ENCODE data around the gene ACYP1. TPM values are rescaled to one million over a fixed set of nuclear protein-coding genes. Genes with fewer than 3 reads are reported as not detected.

The ACYP1 gene
- total RNA-seq, 5 donors from 2014 or later (not counting 1 experiment from before 2014, with no cell fraction given) = 15.3 to 26.1 (median 21.5) TPM

DNA sequence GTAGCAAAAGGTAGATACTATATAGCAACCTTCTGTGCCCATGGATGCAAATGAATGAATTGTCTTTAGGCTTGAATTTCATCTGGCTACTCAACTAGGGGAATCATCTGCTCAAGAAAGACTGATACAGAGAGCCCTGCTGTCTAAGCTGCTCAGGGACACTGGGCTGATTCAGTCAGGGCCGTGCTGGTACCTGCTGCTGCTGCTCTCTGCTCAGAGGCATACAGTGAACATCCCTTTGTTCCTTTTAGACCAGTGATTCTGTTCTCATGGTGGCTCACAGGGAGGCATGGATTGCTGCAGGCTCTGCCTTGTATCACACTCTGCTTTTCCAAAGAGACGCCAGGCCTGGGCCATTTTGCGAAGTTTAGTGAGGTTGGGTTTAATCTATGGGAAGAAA lies 47.0 kb downstream of the ACYP1 start:
- H3K9me3 Mint-ChIP-seq = no peaks in the 10 kb centered on the region
- DNase-seq (no peak), ATAC-seq (replicated peaks in 1 of 4) (no peak)
- peaks cover 0 to 1% (median under 1%) of the 10 kb centered on the region in 3 donors for H3K4me1 Mint-ChIP-seq
- no peak overlapping the region for H3K27ac Mint-ChIP-seq
- POLR2A ChIA-PET = interaction anchor here in 1 of 2 donors (0.7 kb wide), 2 partner anchors 14 to 25 kb away, joined by 3 to 5 read pairs; partner anchors contain the start of gene EIF2B2
- no peaks in the 10 kb centered on the region for H3K4me1 ChIP-seq (ENCODE audit: control insufficient read depth in 1 of 2, extremely low read depth in 1 of 2, insufficient read depth in 2 of 2, low read length in 2 of 2)
- no peaks in the 10 kb centered on the region for H3K27me3 ChIP-seq (replicated peaks in 1 of 2; ENCODE audit: control insufficient read depth in 2 of 2, extremely low read depth in 1 of 2, insufficient read depth in 2 of 2, low read length in 1 of 2)
- no peaks in the 10 kb centered on the region for H3K27me3 Mint-ChIP-seq
- CTCF ChIA-PET = no interaction called here
- H3K36me3 Mint-ChIP-seq = peaks cover 44% of the 10 kb centered on the region
- H3K36me3 ChIP-seq (ENCODE audit: control insufficient read depth in 2 of 2, extremely low read depth in 1 of 2, insufficient read depth in 1 of 2, low read length in 1 of 2) = peaks cover 3 to 63% of the 10 kb centered on the region in 2 donors
- H3K9me3 ChIP-seq = no peaks in the 10 kb centered on the region
- H3K4me3 ChIP-seq (ENCODE audit: control insufficient read depth in 1 of 2, extremely low read depth in 1 of 2, low read length in 1 of 2) = no peak overlapping the region
- no peak overlapping the region for H3K4me3 Mint-ChIP-seq
- 100% methylated on average over 1 of the region's 3 CpGs for WGBS (ENCODE audit: insufficient coverage)
- H3K27ac ChIP-seq (ENCODE audit: low read length) = no peak overlapping the region

DNA sequence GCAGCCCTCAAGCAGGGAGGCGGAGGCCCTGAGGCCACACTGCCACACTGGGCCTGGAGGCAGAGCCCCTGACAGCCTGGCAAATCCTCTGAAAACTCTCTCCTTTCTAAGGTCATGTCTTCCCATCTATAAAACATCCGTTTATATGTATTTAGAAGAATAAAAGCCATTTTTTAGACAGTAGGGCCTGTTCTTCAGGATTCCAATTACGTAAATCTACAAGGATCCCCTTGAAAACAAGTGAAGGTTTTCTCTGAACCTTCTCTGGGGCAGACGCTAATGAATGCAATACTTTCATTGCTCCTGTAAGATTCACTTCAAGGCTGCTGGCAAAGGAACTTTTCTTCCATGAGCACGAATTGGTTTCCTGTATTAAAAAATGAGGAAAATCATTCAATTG lies 48.3 kb downstream of the ACYP1 start:
- ATAC-seq (replicated peaks in 1 of 4) (no peak), DNase-seq (no peak)
- Mint-ChIP-seq H3K27ac (peak overlapping the region in 1 of 2 donors; percentile 48), H3K4me1 (peaks cover 7 to 12% (median 10%) of the 10 kb centered on the region in 3 donors), H3K27me3 (no peaks in the 10 kb centered on the region), H3K4me3 (no peak overlapping the region), H3K36me3 (peaks cover 40% of the 10 kb centered on the region), H3K9me3 (no peaks in the 10 kb centered on the region)
- H3K36me3 ChIP-seq (ENCODE audit: control insufficient read depth in 2 of 2, extremely low read depth in 1 of 2, insufficient read depth in 1 of 2, low read length in 1 of 2) = peaks cover 3 to 67% of the 10 kb centered on the region in 2 donors
- H3K27me3 ChIP-seq (replicated peaks in 1 of 2; ENCODE audit: control insufficient read depth in 2 of 2, extremely low read depth in 1 of 2, insufficient read depth in 2 of 2, low read length in 1 of 2) = no peaks in the 10 kb centered on the region
- ChIA-PET CTCF (no interaction called here), POLR2A (no interaction called here)
- no CpG with 5 or more reads among the region's 5 CpGs for WGBS (ENCODE audit: insufficient coverage)
- H3K9me3 ChIP-seq = no peaks in the 10 kb centered on the region
- H3K4me1 ChIP-seq (ENCODE audit: control insufficient read depth in 1 of 2, extremely low read depth in 1 of 2, insufficient read depth in 2 of 2, low read length in 2 of 2) = no peaks in the 10 kb centered on the region
- no peak overlapping the region for H3K27ac ChIP-seq (ENCODE audit: low read length)
- no peak overlapping the region for H3K4me3 ChIP-seq (ENCODE audit: control insufficient read depth in 1 of 2, extremely low read depth in 1 of 2, low read length in 1 of 2)

DNA sequence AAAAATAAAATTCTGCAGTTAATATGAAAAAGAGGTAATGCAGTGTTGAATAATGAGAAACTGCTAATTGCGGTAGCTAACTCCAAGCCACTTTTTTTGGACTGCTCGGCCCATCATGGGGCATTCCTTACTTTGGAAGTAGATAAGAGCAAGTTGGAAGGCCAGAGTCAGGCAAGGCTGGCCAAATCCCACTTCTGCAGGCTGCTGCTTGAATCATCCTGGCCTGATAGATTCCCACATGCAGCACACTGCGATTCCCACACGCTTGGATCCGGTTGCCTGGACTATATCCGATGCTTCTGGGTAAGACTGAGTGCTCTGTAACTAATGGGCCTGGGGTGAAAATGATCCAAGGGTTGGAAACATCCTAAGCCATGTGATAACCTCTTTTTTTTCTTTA lies 50.5 kb downstream of the ACYP1 start:
- Histone ChIP-seq H3K9me3 (no peaks in the 10 kb centered on the region), H3K4me1 (ENCODE audit: control insufficient read depth in 1 of 2, extremely low read depth in 1 of 2, insufficient read depth in 2 of 2, low read length in 2 of 2) (no peaks in the 10 kb centered on the region), H3K27ac (ENCODE audit: low read length) (no peak overlapping the region), H3K4me3 (ENCODE audit: control insufficient read depth in 1 of 2, extremely low read depth in 1 of 2, low read length in 1 of 2) (no peak overlapping the region), H3K36me3 (ENCODE audit: control insufficient read depth in 2 of 2, extremely low read depth in 1 of 2, insufficient read depth in 1 of 2, low read length in 1 of 2) (peaks cover 3 to 77% of the 10 kb centered on the region in 2 donors), H3K27me3 (replicated peaks in 1 of 2; ENCODE audit: control insufficient read depth in 2 of 2, extremely low read depth in 1 of 2, insufficient read depth in 2 of 2, low read length in 1 of 2) (no peaks in the 10 kb centered on the region)
- Mint-ChIP-seq H3K9me3 (no peaks in the 10 kb centered on the region), H3K4me1 (peaks cover 7 to 12% (median 10%) of the 10 kb centered on the region in 3 donors), H3K36me3 (peaks cover 43% of the 10 kb centered on the region), H3K27ac (no peak overlapping the region), H3K27me3 (no peaks in the 10 kb centered on the region), H3K4me3 (no peak overlapping the region)
- ATAC-seq (replicated peaks in 1 of 4) (no peak), DNase-seq (no peak)
- CTCF ChIA-PET = interaction anchor here in 1 of 2 donors (0.5 kb wide), 1 partner anchor 21 kb away, joined by 6 read pairs; no protein-coding TSS in a partner anchor
- whole genome bisulfite sequencing (ENCODE audit: insufficient coverage) = 100% methylated on average over 2 of the region's 6 CpGs
- POLR2A ChIA-PET = no interaction called here

DNA sequence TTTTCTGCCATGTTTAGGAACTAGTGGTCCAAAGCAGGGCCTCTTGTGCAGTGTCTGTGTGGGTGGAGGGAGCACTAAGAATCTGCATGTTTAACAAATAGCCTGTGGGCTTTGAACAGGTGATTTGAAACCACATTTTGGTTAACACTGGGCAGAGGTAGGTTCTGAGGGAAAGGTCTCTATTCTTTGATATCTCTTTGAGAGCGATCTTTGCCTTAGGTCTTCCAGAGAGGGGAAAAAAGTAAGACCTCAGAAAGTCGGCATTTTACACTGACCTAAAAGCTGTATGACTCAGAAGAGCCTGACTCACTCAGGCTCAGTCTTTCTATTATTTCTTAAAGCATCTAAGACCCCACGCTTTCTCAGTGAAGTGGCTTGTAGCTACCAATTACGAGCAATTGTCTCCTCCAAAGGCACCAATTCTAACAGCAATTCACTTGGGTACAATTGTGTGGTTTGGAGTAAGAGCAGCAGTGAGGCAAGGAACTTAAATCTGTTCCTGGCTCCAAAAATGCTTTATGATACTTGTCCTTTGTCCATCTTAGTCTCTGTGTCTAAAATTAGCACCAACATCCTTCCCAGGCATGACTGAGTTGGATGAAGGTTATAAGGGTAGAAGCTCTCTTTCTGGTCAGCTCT lies 52.3 kb downstream of the ACYP1 start:
- no peak overlapping the region for H3K4me3 ChIP-seq (ENCODE audit: control insufficient read depth in 1 of 2, extremely low read depth in 1 of 2, low read length in 1 of 2)
- ChIA-PET POLR2A (no interaction called here), CTCF (interaction anchor here in 1 of 2 donors (0.7 kb wide), 1 partner anchor 12 kb away, joined by 3 read pairs; no protein-coding TSS in a partner anchor)
- whole genome bisulfite sequencing (ENCODE audit: insufficient coverage) = no CpG with 5 or more reads among the region's 4 CpGs
- no peak overlapping the region for H3K27ac ChIP-seq (ENCODE audit: low read length)
- no peak for DNase-seq
- ATAC-seq (replicated peaks in 1 of 4) = peak in 2 of 4 experiments; percentile 29 to 36
- H3K27me3 ChIP-seq (replicated peaks in 1 of 2; ENCODE audit: control insufficient read depth in 2 of 2, extremely low read depth in 1 of 2, insufficient read depth in 2 of 2, low read length in 1 of 2) = no peaks in the 10 kb centered on the region
- H3K4me1 ChIP-seq (ENCODE audit: control insufficient read depth in 1 of 2, extremely low read depth in 1 of 2, insufficient read depth in 2 of 2, low read length in 2 of 2) = peaks cover 0 to 3% of the 10 kb centered on the region in 2 experiments
- Mint-ChIP-seq H3K9me3 (no peaks in the 10 kb centered on the region), H3K36me3 (peaks cover 53% of the 10 kb centered on the region), H3K27me3 (no peaks in the 10 kb centered on the region), H3K4me1 (peaks cover 16 to 23% (median 19%) of the 10 kb centered on the region in 3 donors), H3K4me3 (no peak overlapping the region), H3K27ac (peak overlapping the region; percentile 65 to 88)
- no peaks in the 10 kb centered on the region for H3K9me3 ChIP-seq
- peaks cover 0 to 80% of the 10 kb centered on the region in 2 donors for H3K36me3 ChIP-seq (ENCODE audit: control insufficient read depth in 2 of 2, extremely low read depth in 1 of 2, insufficient read depth in 1 of 2, low read length in 1 of 2)

DNA sequence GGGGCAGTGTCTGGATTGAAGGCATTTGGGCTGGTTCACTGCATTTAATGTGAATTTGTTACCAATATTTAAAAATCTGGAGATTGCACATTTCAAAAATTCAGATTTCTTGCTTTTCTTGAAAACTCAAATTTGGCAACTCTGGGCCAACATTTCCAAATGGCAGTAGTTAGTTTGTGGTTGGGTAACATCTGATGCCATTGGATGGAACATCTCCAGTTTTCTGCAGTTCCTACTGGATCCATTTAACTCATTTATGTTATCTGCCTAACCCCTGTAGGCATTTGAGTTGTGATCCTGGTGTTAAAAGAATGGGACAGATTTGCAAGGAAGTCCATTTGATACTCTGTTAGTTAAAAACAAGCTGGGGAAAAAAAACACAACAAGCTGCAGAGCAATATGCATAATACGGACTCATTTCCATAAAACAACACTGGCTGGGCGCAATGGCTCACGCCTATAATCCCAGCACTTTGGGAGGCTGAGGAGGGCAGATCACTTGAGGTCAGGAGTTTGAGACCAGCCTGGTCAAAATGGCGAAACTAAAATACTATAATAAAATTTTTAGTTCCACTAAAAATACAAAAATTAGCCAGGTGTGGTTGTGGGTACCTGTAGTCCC lies 53.2 kb downstream of the ACYP1 start:
- peaks cover 56% of the 10 kb centered on the region for H3K36me3 Mint-ChIP-seq
- no peak overlapping the region for H3K27ac ChIP-seq (ENCODE audit: low read length)
- POLR2A ChIA-PET = no interaction called here

DNA sequence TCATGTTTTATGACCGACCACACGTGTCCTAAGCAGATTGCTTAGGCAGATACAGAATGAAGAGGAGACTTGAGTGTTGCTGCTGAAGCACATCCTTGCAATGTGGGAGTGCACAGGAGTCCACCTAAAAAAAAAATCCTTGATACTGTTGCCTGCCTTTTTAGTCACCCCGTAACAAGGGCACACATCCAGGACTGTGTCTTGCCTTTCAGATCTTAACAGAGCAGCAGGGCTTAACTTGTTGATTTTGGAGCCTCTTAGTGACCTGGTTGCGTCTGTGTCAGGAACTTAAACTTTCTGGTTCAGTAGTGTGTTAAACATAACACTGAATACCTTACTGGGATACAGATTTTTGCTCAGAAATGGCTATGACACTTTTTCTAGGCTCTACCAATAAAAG lies 54.6 kb downstream of the ACYP1 start:
- H3K4me1 ChIP-seq (ENCODE audit: control insufficient read depth in 1 of 2, extremely low read depth in 1 of 2, insufficient read depth in 2 of 2, low read length in 2 of 2) = peaks cover 2 to 12% of the 10 kb centered on the region in 2 experiments
- no peak for ATAC-seq (replicated peaks in 1 of 4)
- Mint-ChIP-seq H3K27me3 (no peaks in the 10 kb centered on the region), H3K36me3 (peaks cover 60% of the 10 kb centered on the region), H3K4me3 (no peak overlapping the region), H3K4me1 (peaks cover 25 to 40% (median 36%) of the 10 kb centered on the region in 3 donors), H3K27ac (no peak overlapping the region), H3K9me3 (no peaks in the 10 kb centered on the region)
- POLR2A ChIA-PET = no interaction called here
- CTCF ChIA-PET = no interaction called here
- DNase-seq = no peak
- no peaks in the 10 kb centered on the region for H3K9me3 ChIP-seq
- no peak overlapping the region for H3K4me3 ChIP-seq (ENCODE audit: control insufficient read depth in 1 of 2, extremely low read depth in 1 of 2, low read length in 1 of 2)
- 100% methylated on average over 1 of the region's 4 CpGs for WGBS (ENCODE audit: insufficient coverage)
- H3K27me3 ChIP-seq (replicated peaks in 1 of 2; ENCODE audit: control insufficient read depth in 2 of 2, extremely low read depth in 1 of 2, insufficient read depth in 2 of 2, low read length in 1 of 2) = no peaks in the 10 kb centered on the region
- H3K36me3 ChIP-seq (ENCODE audit: control insufficient read depth in 2 of 2, extremely low read depth in 1 of 2, insufficient read depth in 1 of 2, low read length in 1 of 2) = peaks cover 0 to 78% of the 10 kb centered on the region in 2 donors
- H3K27ac ChIP-seq (ENCODE audit: low read length) = no peak overlapping the region

More for the DNA sequence above, 53.2 kb downstream of the ACYP1 start:
- no peaks in the 10 kb centered on the region for H3K9me3 Mint-ChIP-seq
- H3K4me1 Mint-ChIP-seq = peaks cover 16 to 28% (median 24%) of the 10 kb centered on the region in 3 donors
- CTCF ChIA-PET = no interaction called here
- no peak overlapping the region for H3K4me3 Mint-ChIP-seq
- Histone ChIP-seq H3K9me3 (no peaks in the 10 kb centered on the region), H3K4me3 (ENCODE audit: control insufficient read depth in 1 of 2, extremely low read depth in 1 of 2, low read length in 1 of 2) (no peak overlapping the region), H3K4me1 (ENCODE audit: control insufficient read depth in 1 of 2, extremely low read depth in 1 of 2, insufficient read depth in 2 of 2, low read length in 2 of 2) (peaks cover 0 to 4% of the 10 kb centered on the region in 2 experiments), H3K27me3 (replicated peaks in 1 of 2; ENCODE audit: control insufficient read depth in 2 of 2, extremely low read depth in 1 of 2, insufficient read depth in 2 of 2, low read length in 1 of 2) (no peaks in the 10 kb centered on the region), H3K36me3 (ENCODE audit: control insufficient read depth in 2 of 2, extremely low read depth in 1 of 2, insufficient read depth in 1 of 2, low read length in 1 of 2) (peaks cover 0 to 83% of the 10 kb centered on the region in 2 donors)
- no peaks in the 10 kb centered on the region for H3K27me3 Mint-ChIP-seq
- no CpG with 5 or more reads among the region's 4 CpGs for WGBS (ENCODE audit: insufficient coverage)
- DNase-seq (no peak), ATAC-seq (replicated peaks in 1 of 4) (no peak)
- no peak overlapping the region for H3K27ac Mint-ChIP-seq
